OCI-LY3 (cell line): ENCODE results near the gene URB2.
A peak's percentile ranks its signal among the peaks of the same experiment; 100 is the strongest.

ENCODE experiments used
- H2AFZ ChIP-seq: fragments of 200-600, 300-600 bp; shearing (Covaris generic); 2 replicates; pipeline ENCODE4 v1.6.0; 2014; ENCODE audit warnings: antibody characterized with exemption, low read depth, low read length
- H3K27ac ChIP-seq: fragments of 200-600, 300-600 bp; sonication (generic); 2 replicates; pipeline ENCODE4 v1.5.1; 2014; ENCODE audit warnings: mild to moderate bottlenecking, low read length, moderate library complexity, mixed read lengths
- H3K27me3 ChIP-seq: fragments of 200-600, 300-600 bp; sonication (generic); 2 replicates; pipeline ENCODE4 v1.6.1; 2014; ENCODE audit warnings: low read depth, low read length, mixed read lengths
- H3K36me3 ChIP-seq: fragments of 200-600, 300-600 bp; sonication (generic); replicated peaks from 2 replicates; pipeline ENCODE3; 2014; ENCODE audit warnings: low read depth, low read length, mixed read lengths
- H3K4me1 ChIP-seq: fragments of 300-600, 200-600 bp; sonication (generic); 2 replicates; pipeline ENCODE4 v1.6.1; 2014; ENCODE audit warnings: low read length, mixed read lengths
- H3K4me2 ChIP-seq: fragments of 200-600, 300-600 bp; sonication (generic); 2 replicates; pipeline ENCODE4 v1.6.1; 2014; ENCODE audit warnings: low read length, mixed read lengths
- H3K4me3 ChIP-seq: fragments of 300-600, 200-600 bp; sonication (generic); 2 replicates; pipeline ENCODE4 v1.5.1; 2014; ENCODE audit warnings: antibody characterized with exemption, mild to moderate bottlenecking, low read length, moderate library complexity
- H3K79me2 ChIP-seq: fragments of 300-600, 200-600 bp; shearing (Covaris generic); 2 replicates; pipeline ENCODE4 v1.6.1; 2014; ENCODE audit warnings: mild to moderate bottlenecking, low read length, mixed read lengths
- H3K9ac ChIP-seq: fragments of 300-600, 200-600 bp; shearing (Covaris generic); 2 replicates; pipeline ENCODE4 v1.6.0; 2014; ENCODE audit warnings: mild to moderate bottlenecking, low read length, moderate library complexity
- H3K9me3 ChIP-seq: fragments of 200-600, 300-600 bp; shearing (Covaris generic); 2 replicates; pipeline ENCODE4 v1.6.1; 2014; ENCODE audit warnings: low read length, mixed read lengths; ENCODE audit not compliant: insufficient read depth
- H4K20me1 ChIP-seq: fragments of 200-600, 300-600 bp; sonication (generic); 2 replicates; pipeline ENCODE4 v1.6.1; 2016; ENCODE audit warnings: low read length, mixed read lengths; ENCODE audit not compliant: insufficient read depth
- EZH2phosphoT487 ChIP-seq: fragments of 200-600 bp; shearing (Covaris generic); IDR thresholded peaks from 2 replicates; pipeline ENCODE4 v1.6.1; 2018; ENCODE audit warnings: antibody characterized with exemption, mixed run types, low read depth
- TF ChIP-seq, protein P1 (sequence below): fragments of 200-600, 300-600 bp; sonication (generic); IDR thresholded peaks from 2 replicates; pipeline ENCODE4 v1.5.1; 2014; ENCODE audit warnings: antibody characterized with exemption, low read length, low read depth

Gene URB2

DNA sequence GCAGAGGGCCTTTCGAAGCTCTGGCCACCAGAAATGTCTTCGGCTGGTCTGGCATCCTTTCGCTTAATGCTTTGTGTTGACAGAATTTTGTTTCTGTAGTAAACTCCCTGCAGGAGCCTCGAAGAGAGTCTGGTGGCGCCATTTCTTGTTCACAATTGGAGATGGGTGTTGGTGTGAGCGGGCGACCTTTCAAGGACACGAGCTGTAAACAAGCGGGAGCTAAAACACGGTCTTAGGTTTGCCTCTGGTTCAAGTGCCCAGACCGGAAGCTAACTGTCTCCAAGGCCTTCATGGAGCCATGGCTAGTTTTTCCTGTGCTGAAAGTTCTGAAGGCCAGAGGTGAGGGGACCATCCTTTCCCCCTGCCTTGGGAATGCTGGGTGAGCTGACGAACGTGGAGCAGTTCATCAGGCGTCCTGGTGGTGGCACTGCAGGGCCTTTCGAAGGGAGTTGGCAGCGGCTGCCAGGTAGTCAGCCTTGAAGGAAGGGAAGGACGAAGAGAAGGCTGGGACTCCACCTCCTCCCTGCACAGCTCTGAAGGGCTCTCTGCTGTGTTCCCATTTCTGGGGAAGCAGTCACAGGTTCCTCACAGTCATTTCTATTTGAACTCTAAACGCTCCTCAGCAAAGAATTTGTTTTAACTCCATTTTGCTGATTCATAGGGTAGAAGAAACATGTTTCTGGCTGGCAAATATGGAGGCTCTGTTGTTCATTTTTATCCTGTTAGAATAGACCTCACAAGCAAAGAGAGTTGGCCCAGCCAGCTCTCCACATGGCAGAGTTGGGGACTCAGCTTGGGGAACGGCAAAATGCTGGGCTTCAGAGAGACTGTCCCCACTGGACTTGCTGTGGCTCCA, 35.2 kb downstream of the URB2 start:
- H3K27me3 ChIP-seq = no peaks in the 10 kb centered on the region
- no peaks in the 10 kb centered on the region for H3K9me3 ChIP-seq
- TF ChIP-seq, protein P1, sequence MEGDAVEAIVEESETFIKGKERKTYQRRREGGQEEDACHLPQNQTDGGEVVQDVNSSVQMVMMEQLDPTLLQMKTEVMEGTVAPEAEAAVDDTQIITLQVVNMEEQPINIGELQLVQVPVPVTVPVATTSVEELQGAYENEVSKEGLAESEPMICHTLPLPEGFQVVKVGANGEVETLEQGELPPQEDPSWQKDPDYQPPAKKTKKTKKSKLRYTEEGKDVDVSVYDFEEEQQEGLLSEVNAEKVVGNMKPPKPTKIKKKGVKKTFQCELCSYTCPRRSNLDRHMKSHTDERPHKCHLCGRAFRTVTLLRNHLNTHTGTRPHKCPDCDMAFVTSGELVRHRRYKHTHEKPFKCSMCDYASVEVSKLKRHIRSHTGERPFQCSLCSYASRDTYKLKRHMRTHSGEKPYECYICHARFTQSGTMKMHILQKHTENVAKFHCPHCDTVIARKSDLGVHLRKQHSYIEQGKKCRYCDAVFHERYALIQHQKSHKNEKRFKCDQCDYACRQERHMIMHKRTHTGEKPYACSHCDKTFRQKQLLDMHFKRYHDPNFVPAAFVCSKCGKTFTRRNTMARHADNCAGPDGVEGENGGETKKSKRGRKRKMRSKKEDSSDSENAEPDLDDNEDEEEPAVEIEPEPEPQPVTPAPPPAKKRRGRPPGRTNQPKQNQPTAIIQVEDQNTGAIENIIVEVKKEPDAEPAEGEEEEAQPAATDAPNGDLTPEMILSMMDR = peak; percentile 91
- TF ChIP-seq EZH2phosphoT487 = no peak
- peaks cover 20% of the 10 kb centered on the region for H3K4me1 ChIP-seq
- H3K36me3 ChIP-seq = peaks cover 61% of the 10 kb centered on the region
- H3K9ac ChIP-seq = no peak overlapping the region
- H3K4me3 ChIP-seq = no peak overlapping the region
- no peak overlapping the region for H2AFZ ChIP-seq
- H3K27ac ChIP-seq = no peak overlapping the region
- 0 out of 2 replicates have a peak, but pooled peaks cover 3% of the 10 kb centered on the region for H4K20me1 ChIP-seq
- H3K79me2 ChIP-seq = no peaks in the 10 kb centered on the region
- no peak overlapping the region for H3K4me2 ChIP-seq

DNA sequence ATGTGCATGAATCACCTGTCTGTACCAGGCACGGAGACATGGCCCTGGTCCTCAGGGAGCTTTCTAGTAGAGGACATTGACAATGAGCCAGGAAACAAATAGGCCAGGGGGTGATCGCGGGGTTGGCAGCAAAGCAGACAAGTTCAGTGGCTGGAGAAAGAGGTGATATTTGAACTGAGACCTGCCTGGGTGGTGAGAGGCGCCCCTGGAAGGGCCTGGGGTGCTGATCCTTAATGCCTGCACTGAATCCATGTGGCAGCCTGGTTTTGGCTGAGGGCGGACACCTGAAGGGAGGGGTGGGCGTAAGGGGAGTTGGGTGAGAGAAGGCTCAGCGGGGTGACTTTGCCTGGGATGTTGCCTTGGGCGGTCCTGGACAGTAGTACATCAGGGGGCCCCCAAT, 35.9 kb downstream of the URB2 start:
- Histone ChIP-seq H3K36me3 (peaks cover 54% of the 10 kb centered on the region), H3K4me1 (peaks cover 20% of the 10 kb centered on the region)

DNA sequence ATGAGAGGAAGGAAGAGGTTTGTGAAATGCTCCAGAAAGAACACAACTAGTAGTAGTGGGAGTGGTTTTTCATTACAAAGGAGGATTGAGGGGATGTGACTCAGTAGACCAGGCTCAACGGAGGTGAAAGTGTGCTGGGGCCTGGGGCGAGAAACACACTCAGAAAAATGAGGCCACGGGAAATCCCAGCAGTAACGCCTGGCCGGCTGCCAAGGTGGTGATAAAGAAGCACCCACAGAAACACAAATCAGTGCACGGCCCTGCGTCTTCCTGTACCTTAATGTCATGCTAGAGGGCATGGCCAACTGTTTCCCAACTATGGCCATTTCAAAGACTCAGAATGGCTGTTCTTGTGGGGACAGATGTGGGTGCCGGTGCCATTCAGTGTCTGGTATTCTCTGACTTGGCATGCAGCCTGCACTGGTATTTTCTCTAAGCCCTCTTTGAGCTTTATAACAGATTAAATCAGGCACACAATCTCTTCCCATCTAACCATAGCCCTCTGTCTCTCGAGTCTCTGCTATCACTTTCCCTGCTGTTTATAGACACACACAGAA, 38.2 kb downstream of the URB2 start:
- no peak overlapping the region for H2AFZ ChIP-seq
- no peaks in the 10 kb centered on the region for H3K27me3 ChIP-seq
- H3K4me1 ChIP-seq = peaks cover 20% of the 10 kb centered on the region
- H3K4me3 ChIP-seq = peak overlapping the region; percentile 9; the same call in 1 of the 2 replicates
- H3K9ac ChIP-seq = no peak overlapping the region
- H4K20me1 ChIP-seq = 0 out of 2 replicates have a peak, but pooled peaks cover 3% of the 10 kb centered on the region
- H3K79me2 ChIP-seq = no peaks in the 10 kb centered on the region
- TF ChIP-seq, protein P1 = no peak
- TF ChIP-seq EZH2phosphoT487 = no peak
- H3K9me3 ChIP-seq = no peaks in the 10 kb centered on the region
- peak overlapping the region; percentile 20; the same call in 1 of the 2 replicates for H3K27ac ChIP-seq
- H3K4me2 ChIP-seq = peak overlapping the region; percentile 51
- peaks cover 52% of the 10 kb centered on the region for H3K36me3 ChIP-seq

More for the DNA sequence above, 35.9 kb downstream of the URB2 start:
- H3K4me3 ChIP-seq = no peak overlapping the region
- no peaks in the 10 kb centered on the region for H3K27me3 ChIP-seq
- no peaks in the 10 kb centered on the region for H3K79me2 ChIP-seq
- H3K9me3 ChIP-seq = no peaks in the 10 kb centered on the region
- H3K27ac ChIP-seq = no peak overlapping the region
- H3K9ac ChIP-seq = no peak overlapping the region
- H4K20me1 ChIP-seq = 0 out of 2 replicates have a peak, but pooled peaks cover 3% of the 10 kb centered on the region
- TF ChIP-seq EZH2phosphoT487 = no peak
- TF ChIP-seq, protein P1 = no peak
- H2AFZ ChIP-seq = no peak overlapping the region
- no peak overlapping the region for H3K4me2 ChIP-seq

DNA sequence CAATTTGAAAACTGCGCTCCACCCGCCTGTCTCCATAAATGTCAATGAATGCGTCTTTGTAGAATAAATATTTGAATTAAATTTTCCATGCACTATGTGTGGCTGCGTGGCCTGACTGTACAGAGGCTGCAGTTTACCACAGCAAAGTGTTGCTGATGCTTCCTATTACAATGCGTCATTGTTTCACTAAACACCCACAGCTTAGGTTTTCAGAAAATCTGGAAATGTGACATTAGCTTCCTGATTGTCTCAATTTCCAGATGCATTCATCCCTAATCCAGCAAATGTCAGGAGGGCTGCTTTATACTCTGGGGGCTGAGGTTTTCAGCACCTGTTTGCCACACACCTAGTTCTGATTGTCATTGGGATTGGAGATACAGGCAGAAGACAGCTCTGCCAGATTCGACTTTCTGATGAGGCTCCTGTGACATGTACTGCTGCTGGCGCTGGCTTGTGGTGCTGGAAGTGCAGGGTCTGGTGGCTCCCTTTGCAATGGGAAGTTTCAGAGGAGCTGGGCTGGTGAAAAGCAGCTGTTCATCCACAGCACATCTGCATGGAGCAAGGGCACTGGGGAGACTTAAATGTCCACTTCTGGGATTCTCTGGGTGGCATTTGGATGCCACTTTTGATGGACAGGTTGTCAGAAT, 40.0 kb downstream of the URB2 start:
- H2AFZ ChIP-seq = no peak overlapping the region
- H3K36me3 ChIP-seq = peaks cover 47% of the 10 kb centered on the region
- TF ChIP-seq EZH2phosphoT487 = no peak
- TF ChIP-seq, protein P1 = no peak
- H3K9me3 ChIP-seq = no peaks in the 10 kb centered on the region
- no peak overlapping the region for H3K4me2 ChIP-seq
- H3K9ac ChIP-seq = no peak overlapping the region
- H3K79me2 ChIP-seq = no peaks in the 10 kb centered on the region
- 0 out of 2 replicates have a peak, but pooled peaks cover 3% of the 10 kb centered on the region for H4K20me1 ChIP-seq
- no peaks in the 10 kb centered on the region for H3K27me3 ChIP-seq
- peaks cover 20% of the 10 kb centered on the region for H3K4me1 ChIP-seq
- no peak overlapping the region for H3K4me3 ChIP-seq
- H3K27ac ChIP-seq = no peak overlapping the region
